Endodermal cell (in vitro differentiated cells): Measurements from ENCODE around the gene CKS2. TPM values are rescaled to one million over a fixed set of nuclear protein-coding genes. Genes with fewer than 3 reads are reported as not detected.

ENCODE experiments used
- DNase-seq: peaks from one replicate; pipeline ENCODE4 v3.0.0-alpha.2; 2017
- H3K27ac ChIP-seq: 2 replicates; pipeline ENCODE4 v1.5.1; 2013; ENCODE audit warnings: mild to moderate bottlenecking, low read depth, low read length, moderate library complexity
- H3K27me3 ChIP-seq: 2 replicates; pipeline ENCODE4 v1.6.1; 2013; ENCODE audit warnings: mild to moderate bottlenecking, low read length, moderate library complexity; ENCODE audit not compliant: insufficient read depth, control insufficient read depth, poor library complexity, severe bottlenecking
- H3K36me3 ChIP-seq: 2 replicates; pipeline ENCODE4 v1.7.0; 2013; ENCODE audit warnings: mild to moderate bottlenecking, low read length, moderate library complexity; ENCODE audit not compliant: control insufficient read depth, insufficient read depth
- H3K4me1 ChIP-seq: one replicate; pipeline ENCODE4 v1.7.0; 2013; ENCODE audit warnings: low read length; ENCODE audit not compliant: control insufficient read depth, insufficient read depth
- H3K4me3 ChIP-seq: 2 replicates; pipeline ENCODE4 v1.5.1; 2013; ENCODE audit warnings: mild to moderate bottlenecking, low read length, moderate library complexity
- H3K9ac ChIP-seq: 2 replicates; pipeline ENCODE4 v1.6.1; 2013; ENCODE audit warnings: mild to moderate bottlenecking, low read length, moderate library complexity; ENCODE audit not compliant: poor library complexity, severe bottlenecking; ENCODE audit errors: extremely low read depth
- H3K9me3 ChIP-seq: 2 replicates; pipeline ENCODE4 v1.6.1; 2013; ENCODE audit warnings: mild to moderate bottlenecking, low read length, moderate library complexity; ENCODE audit not compliant: control insufficient read depth
- H3K27ac Mint-ChIP-seq: 2 replicates; pipeline ENCODE4 v1.8.0; 2020; ENCODE audit warnings: mixed read lengths
- H3K27me3 Mint-ChIP-seq: 2 replicates; pipeline ENCODE4 v1.8.0; 2021; ENCODE audit warnings: mild to moderate bottlenecking, mixed read lengths; ENCODE audit not compliant: insufficient read depth
- H3K36me3 Mint-ChIP-seq: 2 replicates; pipeline ENCODE4 v1.8.0; 2020; ENCODE audit warnings: low read depth, mixed read lengths
- H3K4me1 Mint-ChIP-seq: 2 replicates; pipeline ENCODE4 v1.8.0; 2020; ENCODE audit warnings: mixed read lengths
- H3K4me3 Mint-ChIP-seq: 2 replicates; pipeline ENCODE4 v1.8.0; 2020; ENCODE audit warnings: mild to moderate bottlenecking, moderate library complexity, mixed read lengths
- H3K9me3 Mint-ChIP-seq: 2 replicates; pipeline ENCODE4 v1.8.0; 2020; ENCODE audit warnings: mild to moderate bottlenecking, mixed read lengths
- CTCF ChIP-seq: fragments of 200-600 bp; sonication (generic); conservative IDR thresholded peaks from 2 replicates; pipeline ENCODE4 v1.5.0; 2021; ENCODE audit warnings: antibody characterized with exemption, mild to moderate bottlenecking
- whole genome bisulfite sequencing, 2 experiments: methylation state at CpG; one replicate each; pipeline versions ENCODE4 v1.1.5 to v1.1.7; 2013; ENCODE audit warnings: missing lambda C conversion rate in 2 of 2, mixed read lengths in 1 of 2; ENCODE audit not compliant: insufficient coverage in 1 of 2, insufficient read length in 1 of 2; 5-methylcytosine and 5-hydroxymethylcytosine counted together
- total RNA-seq, 2 donors: library from RNA; stranded (reverse); fragmentation: NEBNext Ultra II Directional in 1 of 2; extraction: Animal tissue kit (Norgen Biotek cat#: 25700) in 1 of 2; gene quantifications; 2 replicates in 1 of 2; 3 replicates in 1 of 2; pipeline ENCODE4 v1.2.1, GENCODE V29; 2021

Gene CKS2
- total RNA-seq, 2 donors from 2014 or later, result 163 to 209 TPM

- Histone ChIP-seq H3K36me3 (peaks cover 60% of the 10 kb centered on the region), H3K27ac (peak overlapping the region; percentile 12), H3K9me3 (no peaks in the 10 kb centered on the region), H3K27me3 (no peaks in the 10 kb centered on the region), H3K4me3 (peak overlapping the region; percentile 91), H3K4me1 (peaks cover 7% of the 10 kb centered on the region), H3K9ac (peak overlapping the region; percentile 91)
- 92 to 95% methylated on average over 4 of the region's 4 CpGs for WGBS, 2 experiments
- H3K4me3 Mint-ChIP-seq, result peak overlapping the region; percentile 76
- TF ChIP-seq CTCF, result no peak
- DNase-seq, result no peak
- H3K4me1 Mint-ChIP-seq, result peaks cover 26% of the 10 kb centered on the region
- peak overlapping the region; percentile 99 for H3K27ac Mint-ChIP-seq
- no peaks in the 10 kb centered on the region for H3K9me3 Mint-ChIP-seq
- H3K27me3 Mint-ChIP-seq, result no peaks in the 10 kb centered on the region
- peaks cover 43% of the 10 kb centered on the region for H3K36me3 Mint-ChIP-seq
These were observed 6.3 kb downstream of the CKS2 start for GRCh38 chr9:89317282-89317681.

GRCh38 chr9:89318123-89319014 lies 7.4 kb downstream of the CKS2 start, which contains the start of gene SECISBP2:
TSS of gene SECISBP2 (plus strand) at chr9:89318500. CDS start at chr9:89318577, 77 bp downstream.
- H3K27ac Mint-ChIP-seq, result peak within 1 kb of the TSS; percentile 99
- H3K4me1 Mint-ChIP-seq, result peaks cover 35% of the 10 kb centered on the region
- peak; percentile 98 for DNase-seq
- H3K27ac ChIP-seq, result peak within 1 kb of the TSS; percentile 100
- peak within 1 kb of the TSS; percentile 91 for H3K4me3 ChIP-seq
- H3K36me3 Mint-ChIP-seq, result peaks cover 43% of the 10 kb centered on the region
- peaks cover 56% of the 10 kb centered on the region for H3K36me3 ChIP-seq
- 1% methylated on average over 34 to 91 of the region's 91 CpGs for WGBS, 2 experiments
- no peaks in the 10 kb centered on the region for H3K27me3 ChIP-seq
- H3K27me3 Mint-ChIP-seq, result no peaks in the 10 kb centered on the region
- no peaks in the 10 kb centered on the region for H3K9me3 Mint-ChIP-seq
- TF ChIP-seq CTCF, result peak; percentile 82
- H3K9me3 ChIP-seq, result no peaks in the 10 kb centered on the region
- peak within 1 kb of the TSS; percentile 91 for H3K9ac ChIP-seq
- H3K4me1 ChIP-seq, result peaks cover 7% of the 10 kb centered on the region
- peak within 1 kb of the TSS; percentile 76 for H3K4me3 Mint-ChIP-seq

- H3K4me1 ChIP-seq, result peaks cover 7% of the 10 kb centered on the region
These were observed 8.3 kb downstream of the CKS2 start for GRCh38 chr9:89319015-89319905.

More at GRCh38 chr9:89319015-89319905, 8.3 kb downstream of the CKS2 start:
- 27 to 42% methylated on average over 4 to 13 of the region's 13 CpGs for WGBS, 2 experiments
- Mint-ChIP-seq H3K9me3 (no peaks in the 10 kb centered on the region), H3K4me1 (peaks cover 29% of the 10 kb centered on the region), H3K36me3 (peaks cover 43% of the 10 kb centered on the region), H3K27ac (peak overlapping the region; percentile 97), H3K27me3 (no peaks in the 10 kb centered on the region), H3K4me3 (peak overlapping the region; percentile 76)
- H3K27ac ChIP-seq, result peak overlapping the region; percentile 100
- H3K27me3 ChIP-seq, result no peaks in the 10 kb centered on the region
- DNase-seq, result no peak
- H3K4me3 ChIP-seq, result peak overlapping the region; percentile 91
- no peaks in the 10 kb centered on the region for H3K9me3 ChIP-seq
- peak overlapping the region; percentile 91 for H3K9ac ChIP-seq
- TF ChIP-seq CTCF, result peak; percentile 5
- H3K36me3 ChIP-seq, result peaks cover 51% of the 10 kb centered on the region
